Kidney (tissue), 14 donors: Measurements from ENCODE around the gene KNDC1. TPM values are rescaled to one million over a fixed set of nuclear protein-coding genes. Genes with fewer than 3 reads are reported as not detected.

ENCODE experiments used
- DNase-seq, 5 donors: peaks; one replicate each; pipeline ENCODE4 v3.0.0-alpha.2; 2013 to 2020
- FAIRE-seq: peaks from 2 replicates; lab custom pipeline; 2012; peaks lifted over from hg19 to GRCh38; lab: Jason Lieb, UNC
- H3K27ac ChIP-seq, 2 donors: one replicate each; pipeline ENCODE4 v1.7.0; 2013; ENCODE audit warnings: low read depth in 2 of 2, low read length in 2 of 2, inconsistent platforms in 1 of 2
- H3K27me3 ChIP-seq: one replicate; pipeline ENCODE4 v1.7.1; 2013; ENCODE audit warnings: low read length, inconsistent platforms; ENCODE audit not compliant: control insufficient read depth, insufficient read depth
- H3K36me3 ChIP-seq, 3 donors: one replicate each; pipeline versions ENCODE4 v1.7.0 to v1.7.1; 2013; ENCODE audit warnings: low read length in 3 of 3, control low read depth in 1 of 3, inconsistent platforms in 1 of 3; ENCODE audit not compliant: insufficient read depth in 3 of 3, control insufficient read depth in 2 of 3
- H3K4me1 ChIP-seq, 3 donors: one replicate each; pipeline versions ENCODE4 v1.7.0 to v1.7.1; 2013; ENCODE audit warnings: low read length in 3 of 3, inconsistent platforms in 1 of 3, low read depth in 1 of 3; ENCODE audit not compliant: control insufficient read depth in 2 of 3, insufficient read depth in 2 of 3
- H3K4me3 ChIP-seq, 3 donors: one replicate each; pipeline versions ENCODE4 v1.7.0 to v1.8.1; 2013; ENCODE audit warnings: low read length in 3 of 3, control low read depth in 1 of 3, inconsistent platforms in 1 of 3
- H3K9ac ChIP-seq, 3 donors: one replicate each; pipeline versions ENCODE4 v1.7.0 to v1.7.1; 2013; ENCODE audit warnings: low read length in 3 of 3, control low read depth in 1 of 3, inconsistent platforms in 1 of 3
- H3K9me3 ChIP-seq, 3 donors: one replicate each; pipeline versions ENCODE4 v1.7.0 to v1.7.1; 2013; ENCODE audit warnings: low read length in 3 of 3, control low read depth in 1 of 3, inconsistent platforms in 1 of 3; ENCODE audit not compliant: control insufficient read depth in 2 of 3, insufficient read depth in 1 of 3
- intact Hi-C: fragments of 100-400 bp; cut with DNase I; formaldehyde crosslinking; loops from one replicate; pipeline ENCODE4 v1.11.1; 2022
- polyA plus RNA-seq: library from polyadenylated mRNA; stranded (reverse); fragments of 350-450 nt; fragmentation: Illumina TruSeq; extraction: RNeasy Lipid Tissue Mini Kit (QIAGEN cat#74804); gene quantifications from one replicate; pipeline ENCODE4 v1.2.3, GENCODE V29; 2014; ENCODE audit warnings: low read depth, low replicate concordance; ENCODE audit not compliant: insufficient read depth
- total RNA-seq: library from RNA; stranded (reverse); fragmentation: NEBNext Ultra II Directional; extraction: Animal tissue kit (Norgen Biotek cat#: 25700); gene quantifications from one replicate; pipeline ENCODE4 v1.2.1, GENCODE V29; 2021
- TF ChIP-seq, protein P1 (sequence below): IDR thresholded peaks from 3 replicates; pipeline ENCODE4 v1.5.1; 2012; ENCODE audit warnings: mild to moderate bottlenecking, moderate library complexity, borderline replicate concordance; ENCODE audit not compliant: insufficient read depth; ENCODE audit errors: extremely low read depth
- donor health status: control.
- donor health status: control.
- donor health status: control.
- donor health status: control.
- donor health status: control.
- donor health status: DM: yes; HTN: yes; CAD: no.
- donor health status: Normal renal cell carcinoma (clear cell type).

The KNDC1 gene
- total and polyA plus RNA-seq, 2 donors from 2014 or later = 0.43 to 8.7 TPM

DNA sequence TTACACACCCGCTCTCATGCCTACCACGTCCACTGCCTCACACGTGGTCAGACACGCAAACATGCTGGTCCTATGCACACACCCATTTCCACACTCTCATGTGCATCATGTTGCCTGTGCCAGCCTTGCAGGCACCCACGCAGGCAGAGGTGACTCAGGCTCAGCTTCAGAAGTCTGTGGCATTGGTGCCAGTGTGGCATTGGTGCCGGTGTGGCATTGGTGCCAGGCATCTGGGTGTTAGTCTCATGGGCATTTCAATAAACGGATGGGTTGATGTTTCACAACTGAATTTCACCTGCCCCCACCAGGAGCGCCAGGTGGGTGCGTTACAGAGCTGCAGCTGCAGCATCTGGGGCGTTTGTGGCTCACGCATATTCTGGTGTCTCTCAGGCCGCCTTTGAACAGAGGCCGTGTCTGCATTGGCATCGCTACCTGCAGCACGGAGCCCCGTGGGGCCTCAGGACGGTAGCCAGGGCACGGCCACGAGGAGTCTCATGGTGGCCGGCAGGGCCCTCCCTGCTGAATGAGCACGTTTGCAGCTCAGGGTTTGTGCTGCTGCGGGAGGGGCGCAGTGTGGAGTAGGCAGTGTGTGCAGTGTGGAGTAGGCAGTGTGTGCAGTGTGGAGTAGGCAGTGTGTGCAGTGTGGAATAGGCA is 24.7 kb downstream of the KNDC1 start:
- no peaks in the 10 kb centered on the region for H3K27me3 ChIP-seq
- TF ChIP-seq, protein P1, sequence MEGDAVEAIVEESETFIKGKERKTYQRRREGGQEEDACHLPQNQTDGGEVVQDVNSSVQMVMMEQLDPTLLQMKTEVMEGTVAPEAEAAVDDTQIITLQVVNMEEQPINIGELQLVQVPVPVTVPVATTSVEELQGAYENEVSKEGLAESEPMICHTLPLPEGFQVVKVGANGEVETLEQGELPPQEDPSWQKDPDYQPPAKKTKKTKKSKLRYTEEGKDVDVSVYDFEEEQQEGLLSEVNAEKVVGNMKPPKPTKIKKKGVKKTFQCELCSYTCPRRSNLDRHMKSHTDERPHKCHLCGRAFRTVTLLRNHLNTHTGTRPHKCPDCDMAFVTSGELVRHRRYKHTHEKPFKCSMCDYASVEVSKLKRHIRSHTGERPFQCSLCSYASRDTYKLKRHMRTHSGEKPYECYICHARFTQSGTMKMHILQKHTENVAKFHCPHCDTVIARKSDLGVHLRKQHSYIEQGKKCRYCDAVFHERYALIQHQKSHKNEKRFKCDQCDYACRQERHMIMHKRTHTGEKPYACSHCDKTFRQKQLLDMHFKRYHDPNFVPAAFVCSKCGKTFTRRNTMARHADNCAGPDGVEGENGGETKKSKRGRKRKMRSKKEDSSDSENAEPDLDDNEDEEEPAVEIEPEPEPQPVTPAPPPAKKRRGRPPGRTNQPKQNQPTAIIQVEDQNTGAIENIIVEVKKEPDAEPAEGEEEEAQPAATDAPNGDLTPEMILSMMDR = no peak
- peaks cover 0 to 2% (median 0%) of the 10 kb centered on the region in 3 donors for H3K36me3 ChIP-seq
- intact Hi-C loops = no loop called here
- FAIRE-seq = no peak
- no peak overlapping the region for H3K27ac ChIP-seq
- H3K9ac ChIP-seq = no peak overlapping the region
- H3K9me3 ChIP-seq = no peaks in the 10 kb centered on the region
- H3K4me3 ChIP-seq = no peak overlapping the region
- peak in 1 of 5 donors; percentile 39 for DNase-seq
- no peaks in the 10 kb centered on the region for H3K4me1 ChIP-seq

DNA sequence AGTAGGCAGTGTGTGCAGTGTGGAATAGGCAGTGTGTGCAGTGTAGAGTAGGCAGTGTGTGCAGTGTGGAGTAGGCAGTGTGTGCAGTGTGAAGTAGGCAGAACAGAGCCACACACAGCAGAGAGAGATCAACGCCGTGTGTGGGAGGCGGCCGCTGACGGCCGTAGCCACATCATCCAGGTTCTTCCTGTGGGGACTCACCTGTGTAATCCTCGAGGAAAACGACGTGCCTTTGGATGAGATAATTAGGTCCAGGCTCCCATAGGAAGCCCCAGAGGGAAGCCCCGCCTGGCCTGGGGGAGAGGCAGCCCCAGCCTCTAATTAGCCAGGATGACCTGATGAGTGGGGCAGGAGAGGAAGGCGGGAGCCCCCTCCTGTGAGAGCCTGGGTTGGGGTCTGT is 25.4 kb downstream of the KNDC1 start:
- H3K27ac ChIP-seq = no peak overlapping the region
- DNase-seq = peak in 3 of 5 donors; percentile 21 to 53 (median 31)
- TF ChIP-seq, protein P1 = no peak
- no peaks in the 10 kb centered on the region for H3K27me3 ChIP-seq
- H3K4me1 ChIP-seq = no peaks in the 10 kb centered on the region
- peaks cover 0 to 2% (median 0%) of the 10 kb centered on the region in 3 donors for H3K36me3 ChIP-seq
- FAIRE-seq = no peak
- intact Hi-C loops = no loop called here
- H3K9ac ChIP-seq = no peak overlapping the region
- H3K4me3 ChIP-seq = no peak overlapping the region
- H3K9me3 ChIP-seq = no peaks in the 10 kb centered on the region

DNA sequence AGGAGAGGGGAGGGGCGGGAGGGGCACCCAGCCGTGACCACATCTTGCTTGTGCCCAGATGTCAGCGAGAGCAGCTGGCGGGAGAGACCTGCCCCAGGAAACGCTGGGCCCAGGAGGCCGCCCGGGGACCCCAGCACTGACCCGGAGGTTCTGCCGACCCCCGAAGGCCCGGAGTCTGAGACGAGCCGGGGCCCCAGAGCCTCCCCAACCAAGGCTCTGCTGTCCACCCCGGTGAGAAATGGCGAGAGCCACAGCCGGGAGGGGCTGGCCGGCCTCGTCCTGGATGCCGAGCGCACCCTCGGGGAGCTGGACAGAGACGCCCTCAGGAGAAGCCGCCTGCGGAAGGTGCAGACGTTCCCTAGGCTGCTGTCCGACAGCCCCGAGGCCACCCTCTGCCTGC is 25.9 kb downstream of the KNDC1 start:
- Histone ChIP-seq H3K27me3 (no peaks in the 10 kb centered on the region), H3K4me3 (no peak overlapping the region), H3K9me3 (no peaks in the 10 kb centered on the region), H3K36me3 (peaks cover 0 to 2% (median 0%) of the 10 kb centered on the region in 3 donors), H3K4me1 (no peaks in the 10 kb centered on the region), H3K9ac (no peak overlapping the region), H3K27ac (no peak overlapping the region)
- DNase-seq (peak; percentile 33 to 83 (median 42)), FAIRE-seq (no peak)
- intact Hi-C loops = no loop called here
- TF ChIP-seq, protein P1 = no peak
